ENCODE data around the gene TMCO1.
"Not testable (repeated sequence)": the region's sequence is repeated elsewhere in the genome, so short reads cannot be mapped to it uniquely, and the experiment has no call there.

TMCO1 gene

GRCh38 chr1:165768513-165769394 is at the start of gene TMCO1:
Gene TMCO1, minus strand, starts transcription at chr1:165768868. Its CDS starts 117 bp downstream, at chr1:165768751.
- in situ Hi-C loops (cut with MboI; ENCODE audit: low sequenced_read_pairs), result no loop called here

GRCh38 chr1:165816826-165817497 is 48.3 kb upstream of the TMCO1 start:
- in situ Hi-C loops (cut with MboI; ENCODE audit: low sequenced_read_pairs), result no loop called here

GRCh38 chr1:165816157-165816556 is 47.5 kb upstream of the TMCO1 start:
- in situ Hi-C loops (cut with MboI; ENCODE audit: low sequenced_read_pairs), result no loop called here

GRCh38 chr1:165815725-165816124 is 47.1 kb upstream of the TMCO1 start:
- in situ Hi-C loops (cut with MboI; ENCODE audit: low sequenced_read_pairs), result no loop called here

GRCh38 chr1:165807613-165808012 is 38.9 kb upstream of the TMCO1 start:
- in situ Hi-C loops (cut with MboI; ENCODE audit: low sequenced_read_pairs), result no loop called here

- in situ Hi-C loops (cut with MboI; ENCODE audit: low sequenced_read_pairs), result not testable (repeated sequence)
Observed at GRCh38 chr1:165804513-165804912, 35.8 kb upstream of the TMCO1 start.

GRCh38 chr1:165799387-165799786 is 30.7 kb upstream of the TMCO1 start:
- in situ Hi-C loops (cut with MboI; ENCODE audit: low sequenced_read_pairs), result no loop called here

GRCh38 chr1:165795894-165796293 is 27.2 kb upstream of the TMCO1 start:
- in situ Hi-C loops (cut with MboI; ENCODE audit: low sequenced_read_pairs), result no loop called here

GRCh38 chr1:165793951-165794350 is 25.3 kb upstream of the TMCO1 start:
- in situ Hi-C loops (cut with MboI; ENCODE audit: low sequenced_read_pairs), result no loop called here

- in situ Hi-C loops (cut with MboI; ENCODE audit: low sequenced_read_pairs), result no loop called here
Observed at GRCh38 chr1:165787741-165788140, 19.1 kb upstream of the TMCO1 start.

- in situ Hi-C loops (cut with MboI; ENCODE audit: low sequenced_read_pairs), result not testable (repeated sequence)
Observed at GRCh38 chr1:165783519-165783918, 14.9 kb upstream of the TMCO1 start.

GRCh38 chr1:165778197-165778596 is 9.5 kb upstream of the TMCO1 start:
- in situ Hi-C loops (cut with MboI; ENCODE audit: low sequenced_read_pairs), result not testable (repeated sequence)

GRCh38 chr1:165773324-165773965 is 4.8 kb upstream of the TMCO1 start:
- in situ Hi-C loops (cut with MboI; ENCODE audit: low sequenced_read_pairs), result no loop called here

GRCh38 chr1:165772739-165773138 is 4.1 kb upstream of the TMCO1 start:
- in situ Hi-C loops (cut with MboI; ENCODE audit: low sequenced_read_pairs), result no loop called here

GRCh38 chr1:165764277-165764676 is 4.4 kb downstream of the TMCO1 start:
- in situ Hi-C loops (cut with MboI; ENCODE audit: low sequenced_read_pairs), result no loop called here

- in situ Hi-C loops (cut with MboI; ENCODE audit: low sequenced_read_pairs), result no loop called here
Observed at GRCh38 chr1:165763442-165763841, 5.2 kb downstream of the TMCO1 start.

GRCh38 chr1:165762725-165763124 is 5.9 kb downstream of the TMCO1 start:
- in situ Hi-C loops (cut with MboI; ENCODE audit: low sequenced_read_pairs), result no loop called here

GRCh38 chr1:165759095-165759494 is 9.6 kb downstream of the TMCO1 start:
- in situ Hi-C loops (cut with MboI; ENCODE audit: low sequenced_read_pairs), result no loop called here

GRCh38 chr1:165755393-165756010 is 13.2 kb downstream of the TMCO1 start:
- in situ Hi-C loops (cut with MboI; ENCODE audit: low sequenced_read_pairs), result no loop called here

- in situ Hi-C loops (cut with MboI; ENCODE audit: low sequenced_read_pairs), result no loop called here
Observed at GRCh38 chr1:165753934-165754333, 14.7 kb downstream of the TMCO1 start.

GRCh38 chr1:165748550-165748949 is 20.1 kb downstream of the TMCO1 start:
- in situ Hi-C loops (cut with MboI; ENCODE audit: low sequenced_read_pairs), result no loop called here

Measured in HL-60/S4 treated with retinoic acid at 250 ng/mL for 4 days and 3 days (cell line).